Activated CD4-positive, alpha-beta memory T cell treated with anti-CD3 and anti-CD28 coated beads, Interleukin-2, amount 10 ng/mL, durations not matched to agents 7 days and 5 days (primary cell): Measurements from ENCODE around the gene DPYSL4. TPM values are rescaled to one million over a fixed set of nuclear protein-coding genes. Genes with fewer than 3 reads are reported as not detected.

ENCODE experiments used
- CTCF ChIA-PET: fragments of 350-600 bp; sonication (Branson Sonifier 250); formaldehyde crosslinking; loops from one replicate; lab custom pipeline; 2021; ENCODE audit warnings: antibody characterized with exemption, inconsistent platforms; lab: Charles Lee
- POLR2A ChIA-PET: fragments of 350-600 bp; sonication (Branson Sonifier 250); formaldehyde crosslinking; loops from one replicate; lab custom pipeline; 2021; ENCODE audit warnings: antibody characterized with exemption; lab: Charles Lee
- DNase-seq: peaks from one replicate; pipeline ENCODE4 v3.0.0-alpha.2; 2020
- H3K27ac Mint-ChIP-seq: one replicate; pipeline ENCODE4 v1.8.0; 2021; ENCODE audit warnings: mild to moderate bottlenecking, mixed read lengths
- H3K27me3 Mint-ChIP-seq: one replicate; pipeline ENCODE4 v1.8.0; 2021; ENCODE audit warnings: mixed read lengths
- H3K36me3 Mint-ChIP-seq: one replicate; pipeline ENCODE4 v1.8.0; 2021; ENCODE audit warnings: low read depth, mixed read lengths
- H3K4me1 Mint-ChIP-seq: one replicate; pipeline ENCODE4 v1.8.0; 2021; ENCODE audit warnings: mixed read lengths
- H3K4me3 Mint-ChIP-seq: one replicate; pipeline ENCODE4 v1.8.0; 2021; ENCODE audit warnings: mild to moderate bottlenecking, mixed read lengths
- H3K9me3 Mint-ChIP-seq: one replicate; pipeline ENCODE4 v1.8.0; 2021; ENCODE audit warnings: mixed read lengths
- total RNA-seq, 2 experiments: library from RNA; stranded (reverse); gene quantifications; one replicate each; pipeline ENCODE4 v1.2.3, GENCODE V29; 2021

The DPYSL4 gene
- total RNA-seq, 2 experiments from 2014 or later, result 5.4 to 6.7 TPM

- H3K27ac Mint-ChIP-seq, result no peak overlapping the region
- CTCF ChIA-PET, result interaction anchor here (0.7 kb wide), 1 partner anchor 13 kb away, joined by 3 read pairs; no protein-coding TSS in a partner anchor
- POLR2A ChIA-PET, result no interaction called here
- no peaks in the 10 kb centered on the region for H3K4me1 Mint-ChIP-seq
- no peaks in the 10 kb centered on the region for H3K27me3 Mint-ChIP-seq
- DNase-seq, result no peak
- no peaks in the 10 kb centered on the region for H3K9me3 Mint-ChIP-seq
- no peaks in the 10 kb centered on the region for H3K36me3 Mint-ChIP-seq
- no peak overlapping the region for H3K4me3 Mint-ChIP-seq
Measured at GRCh38 chr10:132145002-132145401, 41.7 kb upstream of the DPYSL4 start.

GRCh38 chr10:132145521-132146185 lies 41.1 kb upstream of the DPYSL4 start:
- H3K4me1 Mint-ChIP-seq, result no peaks in the 10 kb centered on the region
- ChIA-PET CTCF (interaction anchor here (0.7 kb wide), 1 partner anchor 12 kb away, joined by 3 read pairs; no protein-coding TSS in a partner anchor), POLR2A (no interaction called here)
- no peaks in the 10 kb centered on the region for H3K36me3 Mint-ChIP-seq
- no peaks in the 10 kb centered on the region for H3K9me3 Mint-ChIP-seq
- no peaks in the 10 kb centered on the region for H3K27me3 Mint-ChIP-seq
- H3K27ac Mint-ChIP-seq, result no peak overlapping the region
- no peak overlapping the region for H3K4me3 Mint-ChIP-seq
- no peak for DNase-seq

GRCh38 chr10:132146271-132146671 lies 40.5 kb upstream of the DPYSL4 start:
- no peaks in the 10 kb centered on the region for H3K27me3 Mint-ChIP-seq
- no peak for DNase-seq
- POLR2A ChIA-PET, result no interaction called here
- H3K27ac Mint-ChIP-seq, result no peak overlapping the region
- H3K9me3 Mint-ChIP-seq, result no peaks in the 10 kb centered on the region
- no peaks in the 10 kb centered on the region for H3K4me1 Mint-ChIP-seq
- no peak overlapping the region for H3K4me3 Mint-ChIP-seq
- CTCF ChIA-PET, result no interaction called here
- no peaks in the 10 kb centered on the region for H3K36me3 Mint-ChIP-seq

DNA sequence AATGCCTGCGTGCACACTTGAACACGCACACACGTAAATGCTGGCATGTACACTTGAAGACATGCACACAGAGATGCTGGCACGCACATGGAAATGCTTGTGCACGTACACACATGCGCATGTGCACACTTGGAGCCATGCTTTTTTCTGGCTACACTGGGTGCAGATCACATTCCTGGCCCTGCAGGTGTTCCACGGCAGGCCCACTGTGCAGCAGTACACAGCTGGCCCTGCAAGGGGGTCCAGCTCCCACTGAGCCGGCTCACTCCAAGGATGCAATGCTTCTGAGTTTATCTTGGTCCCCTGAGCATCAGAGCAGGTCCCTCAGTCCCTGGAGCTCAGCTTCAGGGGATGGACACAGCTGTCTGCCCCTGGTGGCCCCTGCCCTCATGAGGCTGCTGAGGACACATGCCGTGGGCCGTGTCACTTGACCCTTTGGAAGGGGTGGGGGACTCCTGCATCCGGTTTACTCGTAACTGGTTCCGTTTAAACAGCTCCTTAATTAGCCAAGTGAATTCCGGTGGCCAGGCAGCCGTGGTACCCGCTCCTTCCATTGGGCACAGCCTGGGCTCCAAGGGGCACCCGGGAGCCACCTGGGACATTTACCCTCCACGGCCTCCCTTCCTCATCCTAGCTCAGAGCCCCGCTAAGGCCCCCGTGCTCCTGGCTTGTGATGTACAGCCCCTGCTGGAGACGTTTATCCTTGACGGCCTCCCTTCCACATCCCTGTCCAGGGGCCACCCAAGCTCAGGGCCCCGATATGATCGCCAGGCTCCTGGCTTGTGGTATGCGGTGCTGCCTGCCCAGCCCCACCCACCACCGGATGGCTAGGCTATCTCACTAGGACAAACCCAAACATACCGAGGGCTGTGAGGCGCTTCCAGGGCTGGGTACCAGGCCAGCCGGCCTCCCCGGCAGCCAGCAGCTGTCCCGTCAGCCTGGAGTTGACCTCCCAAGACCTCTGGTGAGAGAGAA lies 39.5 kb upstream of the DPYSL4 start:
- ChIA-PET CTCF (no interaction called here), POLR2A (no interaction called here)
- H3K27me3 Mint-ChIP-seq, result no peaks in the 10 kb centered on the region
- H3K9me3 Mint-ChIP-seq, result no peaks in the 10 kb centered on the region
- no peaks in the 10 kb centered on the region for H3K4me1 Mint-ChIP-seq
- H3K27ac Mint-ChIP-seq, result no peak overlapping the region
- no peak for DNase-seq
- H3K36me3 Mint-ChIP-seq, result no peaks in the 10 kb centered on the region
- no peak overlapping the region for H3K4me3 Mint-ChIP-seq

DNA sequence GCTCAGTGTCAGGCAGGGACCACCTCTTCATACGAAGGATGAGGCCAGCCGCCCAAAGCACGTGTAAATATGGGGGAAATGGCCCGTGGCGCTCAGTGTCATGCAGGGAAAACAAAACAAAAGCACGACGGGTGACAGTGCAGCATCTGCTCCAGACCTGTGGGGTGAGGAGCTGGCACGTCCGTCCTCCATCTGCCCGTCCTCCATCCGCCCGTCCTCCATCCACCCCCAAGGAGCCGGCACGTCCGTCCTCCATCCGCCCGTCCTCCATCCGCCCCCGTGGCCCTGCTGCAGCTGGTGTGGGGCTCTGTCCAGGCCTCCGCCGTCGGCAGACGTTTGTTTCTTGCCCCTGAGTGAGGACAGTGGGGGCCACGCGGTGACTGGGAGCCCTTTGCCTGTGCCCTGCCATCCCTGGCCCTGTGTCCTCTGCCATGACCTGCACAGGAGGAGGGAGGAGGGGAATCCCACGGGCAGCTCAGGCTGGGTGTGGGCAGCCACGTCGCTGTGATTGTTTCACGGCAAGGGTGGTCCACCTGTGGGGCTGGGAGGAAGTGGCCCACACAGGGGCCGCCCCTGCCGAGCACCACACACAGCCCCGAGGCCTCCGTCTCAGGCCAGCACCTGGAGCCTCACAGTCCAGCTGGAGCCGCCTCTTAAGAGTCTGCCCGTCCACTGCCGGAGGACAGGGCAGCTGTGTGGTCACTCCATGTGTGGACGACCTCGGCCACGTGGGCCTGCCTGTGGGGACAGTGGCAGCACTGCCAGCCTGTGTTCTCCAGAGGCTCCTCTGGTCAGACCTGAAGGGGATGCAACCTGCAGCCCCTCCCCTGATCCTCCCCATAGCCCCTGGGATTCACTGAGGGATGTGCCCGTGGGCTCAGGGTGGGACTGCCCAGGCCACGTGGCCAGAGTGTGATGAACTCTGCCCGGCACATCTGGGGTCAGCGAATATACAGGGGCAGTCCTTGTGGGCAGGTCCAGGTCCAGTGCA lies 38.2 kb upstream of the DPYSL4 start:
- ChIA-PET CTCF (no interaction called here), POLR2A (no interaction called here)
- Mint-ChIP-seq H3K27me3 (no peaks in the 10 kb centered on the region), H3K27ac (no peak overlapping the region), H3K4me3 (no peak overlapping the region), H3K9me3 (no peaks in the 10 kb centered on the region), H3K4me1 (no peaks in the 10 kb centered on the region), H3K36me3 (no peaks in the 10 kb centered on the region)
- DNase-seq, result no peak

- ChIA-PET CTCF (no interaction called here), POLR2A (no interaction called here)
- DNase-seq, result no peak
- Mint-ChIP-seq H3K27me3 (no peaks in the 10 kb centered on the region), H3K9me3 (no peaks in the 10 kb centered on the region), H3K36me3 (no peaks in the 10 kb centered on the region), H3K4me3 (no peak overlapping the region), H3K4me1 (no peaks in the 10 kb centered on the region), H3K27ac (no peak overlapping the region)
Measured at GRCh38 chr10:132149271-132149670, 37.5 kb upstream of the DPYSL4 start.

- Mint-ChIP-seq H3K4me1 (no peaks in the 10 kb centered on the region), H3K27ac (no peak overlapping the region), H3K4me3 (no peak overlapping the region), H3K27me3 (no peaks in the 10 kb centered on the region), H3K9me3 (no peaks in the 10 kb centered on the region), H3K36me3 (no peaks in the 10 kb centered on the region)
- ChIA-PET CTCF (no interaction called here), POLR2A (no interaction called here)
- DNase-seq, result no peak
Measured at GRCh38 chr10:132149917-132150316, 36.8 kb upstream of the DPYSL4 start.

GRCh38 chr10:132150777-132151176 lies 36.0 kb upstream of the DPYSL4 start:
- ChIA-PET CTCF (no interaction called here), POLR2A (no interaction called here)
- no peaks in the 10 kb centered on the region for H3K36me3 Mint-ChIP-seq
- H3K27ac Mint-ChIP-seq, result no peak overlapping the region
- no peak for DNase-seq
- no peaks in the 10 kb centered on the region for H3K4me1 Mint-ChIP-seq
- H3K9me3 Mint-ChIP-seq, result no peaks in the 10 kb centered on the region
- no peaks in the 10 kb centered on the region for H3K27me3 Mint-ChIP-seq
- H3K4me3 Mint-ChIP-seq, result no peak overlapping the region

DNA sequence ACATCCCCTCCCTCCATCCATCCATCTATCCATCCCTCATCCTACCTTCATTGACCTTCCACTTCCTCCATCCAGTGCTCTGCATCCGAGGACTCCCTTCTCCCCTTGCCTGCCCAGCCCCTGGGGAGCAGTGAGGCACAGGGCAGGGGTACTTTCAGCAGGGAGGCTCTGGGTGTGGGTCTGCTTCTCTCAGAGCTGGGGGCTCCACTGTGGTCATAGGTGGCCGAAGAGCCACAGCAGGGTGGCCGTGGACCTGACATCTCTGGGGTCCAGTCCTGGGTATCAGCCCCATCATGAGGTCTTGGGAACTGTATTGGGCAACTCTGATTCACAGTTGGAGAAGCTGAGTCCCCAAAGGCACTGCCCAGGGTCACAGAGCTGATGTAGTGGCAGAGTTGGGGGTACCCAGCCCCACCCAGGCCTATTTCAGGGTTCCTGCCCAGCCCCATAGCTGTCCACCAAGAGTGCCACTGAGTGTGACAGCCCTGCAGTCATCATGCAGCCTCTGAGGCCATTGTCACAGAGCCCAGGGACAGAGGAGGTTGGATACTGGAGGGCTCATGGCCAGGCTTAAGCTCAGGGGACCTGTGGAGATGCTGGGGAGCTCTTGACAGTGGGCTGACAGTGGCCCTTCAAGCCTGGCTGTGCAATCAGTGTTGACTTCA lies 35.3 kb upstream of the DPYSL4 start:
- no peak for DNase-seq
- Mint-ChIP-seq H3K27me3 (no peaks in the 10 kb centered on the region), H3K4me1 (no peaks in the 10 kb centered on the region), H3K9me3 (no peaks in the 10 kb centered on the region), H3K4me3 (no peak overlapping the region), H3K36me3 (no peaks in the 10 kb centered on the region), H3K27ac (no peak overlapping the region)
- CTCF ChIA-PET, result no interaction called here
- POLR2A ChIA-PET, result no interaction called here

- H3K4me1 Mint-ChIP-seq, result no peaks in the 10 kb centered on the region
- H3K27ac Mint-ChIP-seq, result no peak overlapping the region
- no peaks in the 10 kb centered on the region for H3K27me3 Mint-ChIP-seq
- ChIA-PET CTCF (no interaction called here), POLR2A (interaction anchor here (0.7 kb wide), 1 partner anchor 10 kb away, joined by 4 read pairs; no protein-coding TSS in a partner anchor)
- no peak for DNase-seq
- H3K9me3 Mint-ChIP-seq, result no peaks in the 10 kb centered on the region
- no peaks in the 10 kb centered on the region for H3K36me3 Mint-ChIP-seq
- H3K4me3 Mint-ChIP-seq, result no peak overlapping the region
Measured at GRCh38 chr10:132151951-132152505, 34.7 kb upstream of the DPYSL4 start.

DNA sequence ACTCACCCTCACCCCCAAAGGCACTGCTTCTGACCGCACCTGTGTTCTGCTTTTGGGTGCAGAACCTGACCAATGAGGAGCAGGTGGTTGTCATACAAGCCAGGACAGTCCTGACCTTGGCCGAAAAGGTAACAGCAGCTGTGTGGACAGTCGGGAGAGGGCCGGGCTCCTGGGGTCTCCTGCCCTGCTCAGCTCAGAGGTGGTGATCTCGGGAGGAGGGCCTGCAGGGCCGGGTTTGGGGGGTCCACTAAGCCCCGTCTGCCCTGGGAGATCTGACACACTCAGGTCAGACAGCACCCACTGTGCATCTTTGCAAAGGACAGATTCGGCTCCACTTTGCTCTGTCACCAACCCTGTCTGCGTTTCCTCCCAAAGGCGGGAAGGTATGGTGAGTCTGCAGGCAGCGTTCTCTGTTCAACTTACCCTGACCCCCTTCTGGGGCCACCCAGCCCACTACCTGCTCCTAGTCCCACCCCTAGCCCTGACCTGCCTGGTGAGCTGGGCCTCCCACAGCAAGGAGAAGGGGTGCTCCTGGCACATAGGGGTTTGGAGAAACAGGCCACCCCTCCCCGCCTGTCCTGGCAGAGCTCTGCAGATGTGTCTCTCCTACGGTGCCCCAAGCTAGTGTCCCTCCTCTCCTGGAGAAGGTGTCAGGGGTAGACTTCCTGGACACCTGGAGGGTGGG lies 33.7 kb upstream of the DPYSL4 start:
- H3K36me3 Mint-ChIP-seq, result no peaks in the 10 kb centered on the region
- H3K4me3 Mint-ChIP-seq, result no peak overlapping the region
- no peaks in the 10 kb centered on the region for H3K27me3 Mint-ChIP-seq
- H3K27ac Mint-ChIP-seq, result no peak overlapping the region
- ChIA-PET CTCF (interaction anchor here (1.1 kb wide), 1 partner anchor 267 kb away, joined by 3 read pairs; no protein-coding TSS in a partner anchor), POLR2A (interaction anchor here (0.7 kb wide), 1 partner anchor 9 kb away, joined by 4 read pairs; no protein-coding TSS in a partner anchor)
- H3K4me1 Mint-ChIP-seq, result peaks cover 5% of the 10 kb centered on the region
- no peak for DNase-seq
- no peaks in the 10 kb centered on the region for H3K9me3 Mint-ChIP-seq
